ENCODE results near the gene RETREG2.

DNA sequence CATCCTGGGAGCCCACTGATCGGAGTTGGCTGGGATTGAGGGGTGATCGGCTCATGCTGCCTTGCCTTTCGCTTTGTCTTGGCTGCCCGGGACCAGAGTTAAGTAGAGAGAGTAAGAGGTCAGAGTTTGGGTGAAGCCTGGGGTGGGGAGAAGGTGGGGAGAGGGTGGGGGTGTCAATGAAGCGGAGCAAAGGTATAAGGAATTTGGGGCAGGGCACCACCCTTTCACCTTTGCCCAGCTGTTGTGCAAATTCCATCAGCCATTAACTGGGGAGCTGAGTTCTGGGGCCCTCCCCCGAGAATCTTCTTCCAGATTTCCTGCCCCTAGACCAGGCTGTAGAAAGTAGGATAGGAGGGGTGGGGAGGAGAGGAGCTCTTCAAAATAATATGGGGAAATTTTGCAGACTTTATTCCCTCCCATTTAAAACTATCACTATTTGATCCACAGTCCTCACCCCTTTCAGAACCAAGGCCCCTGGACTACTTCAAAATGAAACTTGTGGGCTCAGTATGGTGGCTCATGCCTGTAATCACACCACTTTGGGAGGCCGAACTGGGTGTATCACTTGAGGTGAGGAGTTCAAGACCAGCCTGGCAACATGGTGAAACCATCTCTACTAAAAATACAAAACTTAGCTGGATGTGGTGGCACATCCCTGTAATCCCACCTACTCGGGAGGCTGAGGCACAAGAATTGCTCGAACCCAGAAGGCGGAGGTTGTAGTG lies 8.0 kb upstream of the RETREG2 start, which contains the start of gene SLC23A3:
- no peak for TF ChIP-seq POLR2AphosphoS5 (IDR thresholded peaks at IDR 0.05; ENCODE audit: insufficient read depth in 1 of 2, low read depth in 1 of 2)
- TF ChIP-seq, protein P1, sequence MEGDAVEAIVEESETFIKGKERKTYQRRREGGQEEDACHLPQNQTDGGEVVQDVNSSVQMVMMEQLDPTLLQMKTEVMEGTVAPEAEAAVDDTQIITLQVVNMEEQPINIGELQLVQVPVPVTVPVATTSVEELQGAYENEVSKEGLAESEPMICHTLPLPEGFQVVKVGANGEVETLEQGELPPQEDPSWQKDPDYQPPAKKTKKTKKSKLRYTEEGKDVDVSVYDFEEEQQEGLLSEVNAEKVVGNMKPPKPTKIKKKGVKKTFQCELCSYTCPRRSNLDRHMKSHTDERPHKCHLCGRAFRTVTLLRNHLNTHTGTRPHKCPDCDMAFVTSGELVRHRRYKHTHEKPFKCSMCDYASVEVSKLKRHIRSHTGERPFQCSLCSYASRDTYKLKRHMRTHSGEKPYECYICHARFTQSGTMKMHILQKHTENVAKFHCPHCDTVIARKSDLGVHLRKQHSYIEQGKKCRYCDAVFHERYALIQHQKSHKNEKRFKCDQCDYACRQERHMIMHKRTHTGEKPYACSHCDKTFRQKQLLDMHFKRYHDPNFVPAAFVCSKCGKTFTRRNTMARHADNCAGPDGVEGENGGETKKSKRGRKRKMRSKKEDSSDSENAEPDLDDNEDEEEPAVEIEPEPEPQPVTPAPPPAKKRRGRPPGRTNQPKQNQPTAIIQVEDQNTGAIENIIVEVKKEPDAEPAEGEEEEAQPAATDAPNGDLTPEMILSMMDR (IDR thresholded peaks at IDR 0.05), result no peak
